GDM1 (cell line): Measurements from ENCODE around the gene USH1C.

Source experiments
- DNase-seq: peaks from one replicate; lab custom pipeline; 2025; lab: John Stamatoyannopoulos, UW

USH1C gene

GRCh38 chr11:17547051-17547577, 2.9 kb upstream of the USH1C start, which contains the start of gene OTOG:
Gene OTOG (plus strand): TSS chr11:17547259. CDS start chr11:17547373, 114 bp downstream.
- DNase-seq = no peak

- DNase-seq = no peak
These were observed 2.0 kb upstream of the USH1C start for GRCh38 chr11:17546240-17546639.

GRCh38 chr11:17543574-17544180, 539 bp downstream of the USH1C start:
- DNase-seq = no peak

GRCh38 chr11:17543041-17543440, 1.2 kb downstream of the USH1C start:
- DNase-seq = no peak

GRCh38 chr11:17542249-17542648, 2.0 kb downstream of the USH1C start:
- DNase-seq = no peak

- no peak for DNase-seq
These were observed 2.8 kb downstream of the USH1C start for GRCh38 chr11:17541330-17541885.

GRCh38 chr11:17540807-17541206, 3.4 kb downstream of the USH1C start:
- DNase-seq = no peak

GRCh38 chr11:17538731-17539130, 5.5 kb downstream of the USH1C start:
- no peak for DNase-seq

GRCh38 chr11:17538054-17538453, 6.2 kb downstream of the USH1C start:
- no peak for DNase-seq

GRCh38 chr11:17537261-17537660, 7.0 kb downstream of the USH1C start:
- no peak for DNase-seq

- no peak for DNase-seq
These were observed 8.7 kb downstream of the USH1C start for GRCh38 chr11:17535488-17535887.

- no peak for DNase-seq
These were observed 10.3 kb downstream of the USH1C start for GRCh38 chr11:17533778-17534415.

- DNase-seq = no peak
These were observed 10.9 kb downstream of the USH1C start for GRCh38 chr11:17533341-17533740.

GRCh38 chr11:17532784-17533183, 11.4 kb downstream of the USH1C start:
- no peak for DNase-seq

GRCh38 chr11:17531636-17532113, 12.5 kb downstream of the USH1C start:
- no peak for DNase-seq

GRCh38 chr11:17531071-17531600, 13.1 kb downstream of the USH1C start:
- DNase-seq = no peak

- no peak for DNase-seq
These were observed 14.4 kb downstream of the USH1C start for GRCh38 chr11:17529844-17530185.

GRCh38 chr11:17528906-17529843, 15.0 kb downstream of the USH1C start:
- no peak for DNase-seq

GRCh38 chr11:17528181-17528691, 16.0 kb downstream of the USH1C start:
- no peak for DNase-seq

- no peak for DNase-seq
These were observed 16.6 kb downstream of the USH1C start for GRCh38 chr11:17527628-17527995.

- DNase-seq = no peak
These were observed 17.1 kb downstream of the USH1C start for GRCh38 chr11:17526931-17527627.
